ENCODE results near the gene DIS3L2. TPM values are rescaled to one million over a fixed set of nuclear protein-coding genes. Genes with fewer than 3 reads are reported as not detected.

The DIS3L2 gene
- total RNA-seq, 1 experiment from 2014 or later: 20.2 TPM

- DNase-seq (ENCODE audit: low read depth): no peak
- in situ Hi-C loops (cut with HindIII; ENCODE audit: low pct_unique_long_range_greater_than_20kb, low sequenced_read_pairs): no loop called here
Observed at GRCh38 chr2:232225895-232226294, 264.4 kb downstream of the DIS3L2 start.

- in situ Hi-C loops (cut with HindIII; ENCODE audit: low pct_unique_long_range_greater_than_20kb, low sequenced_read_pairs): no loop called here
- DNase-seq (ENCODE audit: low read depth): no peak
Observed at GRCh38 chr2:232228332-232228731, 266.8 kb downstream of the DIS3L2 start.

GRCh38 chr2:232228971-232229894, 267.7 kb downstream of the DIS3L2 start:
- peak; percentile 31 for DNase-seq (ENCODE audit: low read depth)
- in situ Hi-C loops (cut with HindIII; ENCODE audit: low pct_unique_long_range_greater_than_20kb, low sequenced_read_pairs): no loop called here

- in situ Hi-C loops (cut with HindIII; ENCODE audit: low pct_unique_long_range_greater_than_20kb, low sequenced_read_pairs): no loop called here
- DNase-seq (ENCODE audit: low read depth): no peak
Observed at GRCh38 chr2:232229911-232230310, 268.4 kb downstream of the DIS3L2 start.

GRCh38 chr2:232230560-232230959, 269.0 kb downstream of the DIS3L2 start:
- in situ Hi-C loops (cut with HindIII; ENCODE audit: low pct_unique_long_range_greater_than_20kb, low sequenced_read_pairs): no loop called here
- no peak for DNase-seq (ENCODE audit: low read depth)

GRCh38 chr2:232231554-232231953, 270.0 kb downstream of the DIS3L2 start:
- in situ Hi-C loops (cut with HindIII; ENCODE audit: low pct_unique_long_range_greater_than_20kb, low sequenced_read_pairs): no loop called here
- DNase-seq (ENCODE audit: low read depth): no peak

- no peak for DNase-seq (ENCODE audit: low read depth)
- in situ Hi-C loops (cut with HindIII; ENCODE audit: low pct_unique_long_range_greater_than_20kb, low sequenced_read_pairs): no loop called here
Observed at GRCh38 chr2:232232915-232233314, 271.4 kb downstream of the DIS3L2 start.

GRCh38 chr2:232234922-232235615, 273.6 kb downstream of the DIS3L2 start:
- no peak for DNase-seq (ENCODE audit: low read depth)
- in situ Hi-C loops (cut with HindIII; ENCODE audit: low pct_unique_long_range_greater_than_20kb, low sequenced_read_pairs): no loop called here

- DNase-seq (ENCODE audit: low read depth): no peak
- in situ Hi-C loops (cut with HindIII; ENCODE audit: low pct_unique_long_range_greater_than_20kb, low sequenced_read_pairs): no loop called here
Observed at GRCh38 chr2:232235716-232236115, 274.2 kb downstream of the DIS3L2 start.

GRCh38 chr2:232236200-232236599, 274.7 kb downstream of the DIS3L2 start:
- DNase-seq (ENCODE audit: low read depth): no peak

GRCh38 chr2:232237464-232237863, 276.0 kb downstream of the DIS3L2 start:
- in situ Hi-C loops (cut with HindIII; ENCODE audit: low pct_unique_long_range_greater_than_20kb, low sequenced_read_pairs): no loop called here
- DNase-seq (ENCODE audit: low read depth): no peak

More at GRCh38 chr2:232236200-232236599, 274.7 kb downstream of the DIS3L2 start:
- in situ Hi-C loops (cut with HindIII; ENCODE audit: low pct_unique_long_range_greater_than_20kb, low sequenced_read_pairs): no loop called here

- no peak for DNase-seq (ENCODE audit: low read depth)
- in situ Hi-C loops (cut with HindIII; ENCODE audit: low pct_unique_long_range_greater_than_20kb, low sequenced_read_pairs): no loop called here
Observed at GRCh38 chr2:232238108-232238507, 276.6 kb downstream of the DIS3L2 start.

GRCh38 chr2:232238596-232238995, 277.1 kb downstream of the DIS3L2 start:
- no peak for DNase-seq (ENCODE audit: low read depth)
- in situ Hi-C loops (cut with HindIII; ENCODE audit: low pct_unique_long_range_greater_than_20kb, low sequenced_read_pairs): no loop called here

- in situ Hi-C loops (cut with HindIII; ENCODE audit: low pct_unique_long_range_greater_than_20kb, low sequenced_read_pairs): no loop called here
- DNase-seq (ENCODE audit: low read depth): peak; percentile 34
Observed at GRCh38 chr2:232239951-232240681, 278.6 kb downstream of the DIS3L2 start.

- in situ Hi-C loops (cut with HindIII; ENCODE audit: low pct_unique_long_range_greater_than_20kb, low sequenced_read_pairs): no loop called here
- DNase-seq (ENCODE audit: low read depth): no peak
Observed at GRCh38 chr2:232240906-232241305, 279.4 kb downstream of the DIS3L2 start.

- in situ Hi-C loops (cut with HindIII; ENCODE audit: low pct_unique_long_range_greater_than_20kb, low sequenced_read_pairs): no loop called here
Observed at GRCh38 chr2:232242316-232242715, 280.8 kb downstream of the DIS3L2 start.

GRCh38 chr2:232245111-232245510, 283.6 kb downstream of the DIS3L2 start:
- DNase-seq (ENCODE audit: low read depth): no peak
- in situ Hi-C loops (cut with HindIII; ENCODE audit: low pct_unique_long_range_greater_than_20kb, low sequenced_read_pairs): no loop called here

More at GRCh38 chr2:232242316-232242715, 280.8 kb downstream of the DIS3L2 start:
- no peak for DNase-seq (ENCODE audit: low read depth)

GRCh38 chr2:232246245-232246644, 284.7 kb downstream of the DIS3L2 start:
- DNase-seq (ENCODE audit: low read depth): no peak
- in situ Hi-C loops (cut with HindIII; ENCODE audit: low pct_unique_long_range_greater_than_20kb, low sequenced_read_pairs): no loop called here

- in situ Hi-C loops (cut with HindIII; ENCODE audit: low pct_unique_long_range_greater_than_20kb, low sequenced_read_pairs): no loop called here
- no peak for DNase-seq (ENCODE audit: low read depth)
Observed at GRCh38 chr2:232249096-232249495, 287.6 kb downstream of the DIS3L2 start.
